PFSK-1 (cell line): ENCODE results near the gene STX18.

Source experiments
- FOXP2 ChIP-seq: optimal IDR thresholded peaks from 2 replicates; pipeline ENCODE3; 2011; ENCODE audit warnings: borderline replicate concordance, control low read depth, inconsistent platforms; ENCODE audit not compliant: insufficient read depth; ENCODE audit errors: extremely low read length, extremely low read depth
- POLR2AphosphoS5 ChIP-seq: IDR thresholded peaks from 2 replicates; pipeline ENCODE4 v1.6.1; 2012; ENCODE audit warnings: low read depth, mild to moderate bottlenecking, control low read depth, low read length, moderate library complexity
- SIN3A ChIP-seq: IDR thresholded peaks from 2 replicates; pipeline ENCODE4 v1.6.1; 2012; ENCODE audit warnings: mild to moderate bottlenecking, low read length, moderate library complexity, borderline replicate concordance; ENCODE audit not compliant: insufficient read depth
- TAF1 ChIP-seq: IDR thresholded peaks from 2 replicates; pipeline ENCODE4 v1.6.1; 2012; ENCODE audit warnings: low read length, control low read depth, borderline replicate concordance; ENCODE audit not compliant: insufficient read depth
- TF ChIP-seq, protein P1 (sequence below), 2 experiments: IDR thresholded peaks; 2 replicates each; pipeline versions ENCODE4 v1.6.1 to v1.8.0; 2011 to 2012; ENCODE audit warnings: low read depth in 2 of 2, low read length in 2 of 2, control low read depth in 1 of 2, inconsistent platforms in 1 of 2, mild to moderate bottlenecking in 1 of 2, moderate library complexity in 1 of 2; ENCODE audit not compliant: insufficient read depth in 1 of 2

Gene STX18

DNA sequence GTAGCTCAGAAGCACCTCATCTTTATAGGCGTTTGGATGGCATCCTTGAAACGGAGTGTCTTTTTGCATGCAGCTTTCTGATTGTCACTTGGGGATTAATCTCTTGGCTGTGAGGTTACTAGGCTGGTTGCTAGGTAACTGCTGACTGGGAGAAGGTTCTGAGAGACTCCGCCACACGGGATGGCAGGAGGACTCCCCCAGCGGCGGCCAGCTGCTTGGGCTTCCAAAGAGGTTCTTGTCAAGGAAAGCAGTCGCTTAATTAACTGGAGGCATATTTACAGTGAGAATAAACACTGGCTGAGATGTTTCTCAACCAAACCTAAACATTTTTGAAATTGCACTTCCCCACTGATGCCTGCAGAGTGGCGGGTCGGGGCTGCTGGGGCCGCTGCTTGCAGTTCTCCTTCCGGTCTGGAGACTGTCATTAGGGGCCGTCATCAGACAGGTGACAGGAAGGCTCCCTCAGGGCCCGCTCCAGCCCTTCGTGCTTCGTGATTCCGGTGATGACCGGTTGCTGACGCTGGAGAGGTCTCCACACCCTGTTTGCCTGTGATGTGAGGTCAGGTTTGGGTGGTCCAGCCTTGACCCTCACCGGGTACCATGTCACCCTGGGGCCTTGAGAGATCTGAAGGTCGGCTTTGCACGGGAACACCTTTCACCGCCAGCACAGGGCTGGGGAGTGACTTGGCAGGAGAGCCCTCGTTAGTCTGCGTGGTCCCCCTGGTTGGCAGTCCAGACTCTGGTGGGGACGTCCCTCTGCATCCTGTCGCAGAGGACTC is 145.8 kb downstream of the STX18 start:
- TF ChIP-seq SIN3A (no peak), FOXP2 (no peak), TAF1 (no peak)
- TF ChIP-seq, protein P1, sequence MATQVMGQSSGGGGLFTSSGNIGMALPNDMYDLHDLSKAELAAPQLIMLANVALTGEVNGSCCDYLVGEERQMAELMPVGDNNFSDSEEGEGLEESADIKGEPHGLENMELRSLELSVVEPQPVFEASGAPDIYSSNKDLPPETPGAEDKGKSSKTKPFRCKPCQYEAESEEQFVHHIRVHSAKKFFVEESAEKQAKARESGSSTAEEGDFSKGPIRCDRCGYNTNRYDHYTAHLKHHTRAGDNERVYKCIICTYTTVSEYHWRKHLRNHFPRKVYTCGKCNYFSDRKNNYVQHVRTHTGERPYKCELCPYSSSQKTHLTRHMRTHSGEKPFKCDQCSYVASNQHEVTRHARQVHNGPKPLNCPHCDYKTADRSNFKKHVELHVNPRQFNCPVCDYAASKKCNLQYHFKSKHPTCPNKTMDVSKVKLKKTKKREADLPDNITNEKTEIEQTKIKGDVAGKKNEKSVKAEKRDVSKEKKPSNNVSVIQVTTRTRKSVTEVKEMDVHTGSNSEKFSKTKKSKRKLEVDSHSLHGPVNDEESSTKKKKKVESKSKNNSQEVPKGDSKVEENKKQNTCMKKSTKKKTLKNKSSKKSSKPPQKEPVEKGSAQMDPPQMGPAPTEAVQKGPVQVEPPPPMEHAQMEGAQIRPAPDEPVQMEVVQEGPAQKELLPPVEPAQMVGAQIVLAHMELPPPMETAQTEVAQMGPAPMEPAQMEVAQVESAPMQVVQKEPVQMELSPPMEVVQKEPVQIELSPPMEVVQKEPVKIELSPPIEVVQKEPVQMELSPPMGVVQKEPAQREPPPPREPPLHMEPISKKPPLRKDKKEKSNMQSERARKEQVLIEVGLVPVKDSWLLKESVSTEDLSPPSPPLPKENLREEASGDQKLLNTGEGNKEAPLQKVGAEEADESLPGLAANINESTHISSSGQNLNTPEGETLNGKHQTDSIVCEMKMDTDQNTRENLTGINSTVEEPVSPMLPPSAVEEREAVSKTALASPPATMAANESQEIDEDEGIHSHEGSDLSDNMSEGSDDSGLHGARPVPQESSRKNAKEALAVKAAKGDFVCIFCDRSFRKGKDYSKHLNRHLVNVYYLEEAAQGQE (IDR thresholded peaks at IDR 0.05; ENCODE audit: insufficient read depth in 1 of 2, low read depth in 2 of 2, low read length in 2 of 2) = no peak

DNA sequence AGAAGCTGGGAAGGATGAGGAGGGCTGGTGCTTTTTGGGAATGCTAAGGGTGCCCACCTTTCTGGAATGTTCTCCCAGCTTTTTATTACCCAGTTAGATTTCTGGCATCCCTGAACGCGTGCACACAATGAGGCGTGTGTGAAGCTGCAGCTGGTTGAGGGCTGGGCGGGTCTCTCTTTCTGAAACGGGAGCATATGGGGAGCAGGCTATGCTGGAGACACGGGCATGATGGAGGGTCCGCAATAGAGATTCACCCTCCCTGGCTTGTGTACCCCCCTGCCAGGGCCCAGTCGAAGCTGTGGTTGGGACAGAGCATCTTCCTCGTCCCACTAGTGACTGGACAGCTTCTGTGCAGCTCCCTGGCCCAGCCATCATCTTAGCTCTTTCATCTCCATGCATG is 146.5 kb downstream of the STX18 start:
- no peak for TF ChIP-seq POLR2AphosphoS5
- TF ChIP-seq TAF1 = no peak
- TF ChIP-seq FOXP2 = no peak
- TF ChIP-seq, protein P1 (IDR thresholded peaks at IDR 0.05; ENCODE audit: insufficient read depth in 1 of 2, low read depth in 2 of 2, low read length in 2 of 2) = no peak
- TF ChIP-seq SIN3A = no peak

DNA sequence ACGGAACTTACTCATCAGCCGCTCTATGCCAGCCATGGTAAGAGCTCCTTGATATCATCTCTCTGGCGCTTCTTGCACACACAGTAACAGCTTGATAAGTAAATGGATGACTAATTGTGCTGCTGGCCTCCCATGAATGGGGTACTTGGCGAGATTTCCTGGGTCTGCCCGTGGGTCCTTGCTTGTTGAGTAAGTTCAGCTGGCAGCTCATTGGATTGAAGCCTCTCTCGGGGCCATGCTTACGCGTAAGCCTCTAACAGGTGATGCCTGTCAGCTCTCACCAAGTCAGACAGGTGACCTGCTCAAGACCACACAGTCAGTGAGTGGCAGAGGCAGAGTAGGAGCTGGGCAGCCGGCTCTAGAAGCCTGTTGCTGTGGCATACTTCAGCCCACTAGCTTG is 147.2 kb downstream of the STX18 start:
- TF ChIP-seq POLR2AphosphoS5 (no peak), FOXP2 (no peak), TAF1 (no peak)
- TF ChIP-seq, protein P1 (IDR thresholded peaks at IDR 0.05; ENCODE audit: insufficient read depth in 1 of 2, low read depth in 2 of 2, low read length in 2 of 2) = no peak

DNA sequence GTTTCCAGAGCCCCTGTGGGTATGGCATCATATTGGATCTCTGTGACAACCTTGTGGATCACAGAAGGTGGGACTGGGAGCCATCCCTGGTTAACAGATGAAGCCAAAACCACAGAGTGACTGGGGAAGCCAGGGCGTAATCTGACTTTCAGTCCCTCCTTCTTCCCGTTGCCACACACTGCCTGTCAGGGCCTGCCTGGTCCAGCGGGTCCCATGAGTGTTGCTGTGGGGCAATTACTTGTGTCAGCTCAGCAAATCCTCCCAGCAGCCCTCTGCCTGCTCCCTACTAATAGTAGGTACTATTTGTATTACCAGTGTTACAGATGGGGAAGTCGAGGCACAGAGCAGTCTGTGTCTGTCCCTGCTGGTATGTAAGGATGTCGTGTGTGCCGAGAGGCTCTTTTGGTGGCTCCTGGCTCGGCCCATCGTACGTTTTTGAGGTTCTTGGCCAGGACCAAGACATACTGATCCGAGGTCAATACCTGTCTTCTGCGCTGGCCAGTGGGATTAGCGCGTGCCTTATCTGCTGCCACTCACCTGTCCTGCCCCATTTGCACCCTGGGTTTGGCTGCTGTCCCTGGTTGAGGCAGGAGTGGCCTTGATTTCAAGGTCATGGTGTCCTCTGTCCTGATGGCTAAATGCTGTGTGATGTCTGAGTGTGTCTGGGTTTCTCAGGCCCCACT is 149.2 kb downstream of the STX18 start:
- TF ChIP-seq, protein P1 (IDR thresholded peaks at IDR 0.05; ENCODE audit: insufficient read depth in 1 of 2, low read depth in 2 of 2, low read length in 2 of 2) = no peak
- no peak for TF ChIP-seq FOXP2
- TF ChIP-seq SIN3A = no peak
- TF ChIP-seq TAF1 = no peak
- TF ChIP-seq POLR2AphosphoS5 = no peak
